BLaER1 treated with 17β-estradiol and CSF1 and Interleukin-3, amounts not matched to agents 10 nM and 100 nM (cell line): Measurements from ENCODE around the gene AAGAB.

ENCODE experiments used
- H3K27ac ChIP-seq, 11 experiments: shearing (Covaris generic); formaldehyde crosslinking; 2 replicates each; pipeline ENCODE4 v1.8.1; 2022
- H3K27me3 ChIP-seq, 11 experiments: shearing (Covaris generic); formaldehyde crosslinking; 2 replicates each; pipeline ENCODE4 v1.8.1; 2022
- H3K36me3 ChIP-seq, 11 experiments: shearing (Covaris generic); formaldehyde crosslinking; 2 replicates each; pipeline ENCODE4 v1.8.1; 2022
- H3K4me1 ChIP-seq, 10 experiments: shearing (Covaris generic); formaldehyde crosslinking; 2 replicates each; pipeline ENCODE4 v1.8.1; 2022
- H3K4me2 ChIP-seq, 11 experiments: shearing (Covaris generic); formaldehyde crosslinking; 2 replicates each; pipeline ENCODE4 v1.8.1; 2022
- H3K4me3 ChIP-seq, 10 experiments: shearing (Covaris generic); formaldehyde crosslinking; 2 replicates each; pipeline ENCODE4 v1.8.1; 2022
- H3K9ac ChIP-seq, 11 experiments: shearing (Covaris generic); formaldehyde crosslinking; 2 replicates each; pipeline ENCODE4 v1.8.1; 2022
- H3K9me3 ChIP-seq, 11 experiments: shearing (Covaris generic); formaldehyde crosslinking; replicated peaks in 1 of 11; 2 replicates each; pipeline ENCODE4 v1.8.1; 2022
- H4K20me1 ChIP-seq, 11 experiments: shearing (Covaris generic); formaldehyde crosslinking; 2 replicates each; pipeline ENCODE4 v1.8.1; 2022
- Cebpa-rat ChIP-seq, 11 experiments: shearing (Covaris generic); IDR thresholded peaks; 2 replicates each; pipeline ENCODE4 v1.8.1; 2022

The AAGAB gene

DNA sequence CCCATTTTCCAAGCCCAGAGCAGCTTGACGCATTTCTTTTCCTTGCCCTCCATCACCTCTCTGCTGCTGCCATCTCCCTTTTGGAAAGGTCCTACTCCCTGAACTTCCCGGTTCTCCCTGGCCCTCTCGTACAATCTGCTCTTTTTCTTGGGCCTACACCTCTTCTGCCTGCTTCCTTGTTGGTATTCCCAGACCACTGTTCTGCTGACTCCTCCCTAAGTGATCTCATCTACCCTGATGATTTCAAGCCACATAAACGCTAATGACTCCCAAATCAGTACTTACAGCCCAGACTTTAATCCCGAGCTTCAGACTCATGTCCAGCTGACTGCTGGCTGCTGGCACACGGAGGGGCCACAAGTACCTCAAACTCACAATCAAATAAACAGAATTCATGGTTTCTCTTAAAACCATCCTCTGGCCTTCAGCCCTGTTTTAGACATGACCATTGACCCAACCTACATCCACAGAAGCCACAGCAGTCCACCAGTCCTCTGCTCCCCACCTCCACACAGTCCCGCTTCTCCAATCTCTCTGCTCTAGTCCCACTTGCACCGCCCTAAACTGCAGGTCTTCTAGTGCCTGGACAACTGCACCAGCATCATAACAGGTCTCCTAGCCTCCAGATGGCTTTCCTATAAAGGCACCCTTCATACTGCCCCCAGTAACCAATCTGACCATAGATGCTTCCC lies 57.6 kb downstream of the AAGAB start:
- H3K36me3 ChIP-seq, result peaks cover 24 to 46% (median 41%) of the 10 kb centered on the region in 11 experiments

DNA sequence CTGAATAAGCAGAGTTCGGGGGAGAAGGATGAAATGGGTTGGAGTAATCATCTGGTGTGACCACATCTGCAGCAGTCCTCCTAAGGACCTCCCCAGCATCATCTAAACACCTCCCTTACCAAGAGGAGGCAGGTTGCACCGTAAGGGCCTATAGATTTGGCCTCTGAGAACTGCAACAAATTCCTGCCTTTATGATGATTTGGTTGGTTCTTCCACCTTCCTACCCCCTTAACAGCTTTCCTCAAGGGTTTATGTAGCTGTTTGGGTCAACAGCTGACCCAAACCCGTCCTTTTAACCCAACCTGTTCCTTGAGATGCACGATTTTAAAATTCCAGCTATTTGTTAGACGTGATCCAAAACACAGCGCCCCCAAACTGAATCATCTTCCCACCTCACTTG lies 58.2 kb downstream of the AAGAB start:
- Histone ChIP-seq H3K4me2 (no peak overlapping the region), H3K4me3 (no peak overlapping the region), H3K9me3 (no peaks in the 10 kb centered on the region), H3K27ac (0 out of 22 replicates have a peak overlapping the region, but pooled peaks of 2 of the 11 experiments have one; percentile 15 to 17), H4K20me1 (peaks cover 0 to 64% (median 6%) of the 10 kb centered on the region in 11 experiments; a peak in 8 of 22 replicates), H3K9ac (no peak overlapping the region), H3K27me3 (no peaks in the 10 kb centered on the region), H3K4me1 (peaks cover 0 to 43% (median 22%) of the 10 kb centered on the region in 10 experiments; a peak in 16 of 20 replicates), H3K36me3 (peaks cover 30 to 47% (median 44%) of the 10 kb centered on the region in 11 experiments)
- TF ChIP-seq Cebpa-rat (IDR thresholded peaks at IDR 0.05), result no peak

More for the DNA sequence above, 57.6 kb downstream of the AAGAB start:
- Histone ChIP-seq H3K4me2 (no peak overlapping the region), H3K27ac (peak overlapping the region in 3 of 11 experiments; percentile 15 to 33 (median 17); a peak in 1 of 22 replicates), H3K4me3 (no peak overlapping the region), H3K9ac (no peak overlapping the region), H3K4me1 (peaks cover 0 to 49% (median 27%) of the 10 kb centered on the region in 10 experiments; a peak in 16 of 20 replicates), H3K27me3 (no peaks in the 10 kb centered on the region), H4K20me1 (peaks cover 0 to 63% (median 6%) of the 10 kb centered on the region in 11 experiments; a peak in 8 of 22 replicates), H3K9me3 (no peaks in the 10 kb centered on the region)
- no peak for TF ChIP-seq Cebpa-rat (IDR thresholded peaks at IDR 0.05)

DNA sequence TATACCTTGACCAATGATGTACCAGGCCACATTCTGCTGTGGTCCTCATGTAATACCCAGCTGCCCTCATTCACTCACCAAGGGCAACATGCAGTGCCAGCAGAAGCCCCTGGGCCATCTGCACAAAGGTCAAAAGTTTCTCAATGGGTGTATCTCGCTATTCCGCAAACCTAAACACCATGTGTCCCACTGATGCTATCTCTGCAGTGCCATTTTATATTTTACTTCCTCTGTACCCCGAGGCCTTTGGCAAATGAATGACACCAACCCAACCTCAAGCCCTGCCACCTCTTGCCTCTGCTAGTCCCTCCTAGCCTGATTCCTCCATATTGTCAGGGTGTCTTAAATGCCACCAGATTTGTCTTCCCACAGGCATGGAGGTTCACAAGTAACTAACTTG lies 59.2 kb downstream of the AAGAB start:
- no peak overlapping the region for H3K9ac ChIP-seq
- no peaks in the 10 kb centered on the region for H3K9me3 ChIP-seq
- no peak overlapping the region for H3K27ac ChIP-seq
- no peak for TF ChIP-seq Cebpa-rat (IDR thresholded peaks at IDR 0.05)
- H3K4me2 ChIP-seq, result no peak overlapping the region
- peaks cover 39 to 56% (median 53%) of the 10 kb centered on the region in 11 experiments for H3K36me3 ChIP-seq
- H3K4me3 ChIP-seq, result no peak overlapping the region
- H4K20me1 ChIP-seq, result peaks cover 0 to 71% (median 6%) of the 10 kb centered on the region in 11 experiments; a peak in 8 of 22 replicates
- H3K4me1 ChIP-seq, result peaks cover 0 to 34% (median 13%) of the 10 kb centered on the region in 10 experiments; a peak in 16 of 20 replicates
- H3K27me3 ChIP-seq, result no peaks in the 10 kb centered on the region

DNA sequence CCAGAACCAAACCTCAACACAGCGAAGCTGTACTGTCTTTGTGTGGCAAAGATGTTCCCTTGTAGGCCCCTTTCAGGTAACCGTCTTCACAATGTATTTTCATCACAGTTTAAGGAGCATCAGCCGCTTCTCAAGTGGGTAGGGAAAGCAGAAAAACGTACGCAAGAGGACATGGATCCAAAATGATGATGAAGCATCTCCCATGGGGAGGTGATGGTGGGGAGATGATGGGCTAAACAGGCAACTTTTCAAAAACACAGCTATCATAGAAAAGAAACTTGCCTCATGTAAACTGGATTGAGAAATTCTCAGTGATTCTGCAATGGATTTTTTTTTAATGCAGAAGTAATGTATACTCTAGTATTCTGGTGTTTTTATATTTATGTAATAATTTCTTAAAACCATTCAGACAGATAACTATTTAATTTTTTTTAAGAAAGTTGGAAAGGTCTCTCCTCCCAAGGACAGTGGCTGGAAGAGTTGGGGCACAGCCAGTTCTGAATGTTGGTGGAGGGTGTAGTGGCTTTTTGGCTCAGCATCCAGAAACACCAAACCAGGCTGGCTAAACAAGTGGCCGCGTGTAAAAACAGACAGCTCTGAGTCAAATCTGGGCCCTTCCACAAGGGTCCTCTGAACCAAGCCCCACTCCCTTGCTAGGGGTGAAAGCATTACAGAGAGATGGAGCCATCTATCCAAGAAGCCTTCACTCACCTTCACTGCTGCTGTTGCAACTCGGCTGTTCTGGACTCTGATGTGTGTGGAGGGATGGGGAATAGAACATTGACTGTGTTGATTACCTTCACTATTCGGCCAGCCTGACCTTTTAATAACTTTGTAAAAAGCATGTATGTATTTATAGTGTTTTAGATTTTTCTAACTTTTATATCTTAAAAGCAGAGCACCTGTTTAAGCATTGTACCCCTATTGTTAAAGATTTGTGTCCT lies 60.0 kb downstream of the AAGAB start:
- no peak overlapping the region for H3K4me2 ChIP-seq
- no peaks in the 10 kb centered on the region for H3K9me3 ChIP-seq
- H3K9ac ChIP-seq, result no peak overlapping the region
- peaks cover 0 to 79% (median 13%) of the 10 kb centered on the region in 11 experiments; a peak in 11 of 22 replicates for H4K20me1 ChIP-seq
- TF ChIP-seq Cebpa-rat (IDR thresholded peaks at IDR 0.05), result no peak
- H3K4me1 ChIP-seq, result peaks cover 0 to 25% (median 4%) of the 10 kb centered on the region in 10 experiments; a peak in 12 of 20 replicates
- no peaks in the 10 kb centered on the region for H3K27me3 ChIP-seq
- H3K36me3 ChIP-seq, result peaks cover 48 to 64% (median 61%) of the 10 kb centered on the region in 11 experiments
- H3K4me3 ChIP-seq, result no peak overlapping the region
- H3K27ac ChIP-seq, result no peak overlapping the region; a peak in 1 of 22 replicates

DNA sequence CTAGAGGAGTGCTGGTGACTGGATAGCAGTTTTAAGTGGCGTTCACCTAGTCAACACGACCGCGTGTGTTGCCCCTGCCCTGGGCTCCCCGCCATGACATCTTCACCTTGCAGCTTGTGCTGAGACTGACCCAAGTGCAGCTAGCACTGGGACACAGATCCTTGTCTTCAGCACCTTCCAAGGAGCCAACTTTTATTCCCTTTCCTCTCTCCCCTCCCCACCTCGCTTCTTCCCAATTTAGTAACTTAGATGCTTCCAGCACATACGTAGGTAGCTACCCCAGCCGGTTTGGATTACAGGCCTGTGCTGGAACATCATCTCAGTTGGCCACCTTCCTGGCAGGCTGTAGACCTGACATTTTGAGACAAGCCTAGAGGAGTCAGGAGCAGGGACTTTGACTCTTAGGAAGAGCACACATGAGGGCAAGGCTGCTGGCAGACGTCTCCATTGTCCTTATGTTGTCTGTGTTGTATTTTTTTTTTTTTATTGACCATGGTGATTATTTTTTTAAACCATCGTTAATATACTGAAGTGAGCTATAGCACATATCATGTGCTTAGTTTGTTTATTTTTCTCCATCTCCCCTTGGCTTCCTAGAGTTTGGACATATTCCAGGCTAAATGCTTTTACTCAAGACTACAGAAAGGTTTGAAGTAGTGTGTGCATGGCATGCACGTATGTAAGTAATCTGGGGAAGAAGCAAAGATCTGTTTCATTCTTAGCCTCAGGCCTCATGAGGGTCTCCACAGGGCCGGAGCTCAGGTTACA lies 61.1 kb downstream of the AAGAB start:
- Histone ChIP-seq H3K4me1 (peaks cover 0 to 15% (median 0%) of the 10 kb centered on the region in 10 experiments; a peak in 7 of 20 replicates), H3K9me3 (no peaks in the 10 kb centered on the region), H3K27me3 (no peaks in the 10 kb centered on the region), H3K4me2 (no peak overlapping the region), H3K27ac (no peak overlapping the region), H4K20me1 (peaks cover 0 to 82% (median 23%) of the 10 kb centered on the region in 11 experiments; a peak in 11 of 22 replicates), H3K4me3 (no peak overlapping the region), H3K9ac (no peak overlapping the region), H3K36me3 (peaks cover 58 to 75% (median 71%) of the 10 kb centered on the region in 11 experiments)
- TF ChIP-seq Cebpa-rat (IDR thresholded peaks at IDR 0.05), result no peak

DNA sequence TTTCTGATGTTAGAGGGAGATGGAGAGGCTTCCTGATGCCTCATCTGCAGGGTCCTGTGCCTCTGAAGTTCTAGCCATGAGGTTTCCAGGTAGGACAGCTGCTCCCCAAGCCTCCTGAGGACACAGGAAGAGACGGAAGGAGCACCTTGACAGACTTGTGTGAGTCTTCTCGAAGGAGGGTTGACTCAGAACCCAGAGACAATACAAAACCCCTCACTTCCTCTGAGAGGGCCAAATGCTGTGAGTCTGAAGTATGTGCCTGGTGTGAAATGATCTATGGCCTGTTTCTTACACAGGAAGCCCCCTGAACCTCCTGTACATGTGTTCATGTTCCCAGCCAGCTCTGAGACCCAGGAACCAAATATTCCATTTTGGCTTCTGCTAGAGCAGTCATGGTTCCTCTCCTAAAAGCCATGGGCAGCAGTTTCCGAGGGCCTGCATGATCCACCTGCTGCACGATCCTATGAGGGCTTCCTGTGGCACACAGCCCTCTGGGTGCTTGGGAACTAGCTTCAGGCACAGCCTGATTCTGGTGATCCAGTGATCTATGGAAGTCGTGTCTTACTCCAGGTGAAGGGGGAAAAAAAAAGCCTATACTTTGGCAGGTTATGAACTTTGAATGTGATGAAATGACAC lies 62.2 kb downstream of the AAGAB start:
- TF ChIP-seq Cebpa-rat (IDR thresholded peaks at IDR 0.05), result no peak
- Histone ChIP-seq H3K4me3 (no peak overlapping the region), H3K9ac (no peak overlapping the region), H3K27ac (no peak overlapping the region; a peak in 1 of 22 replicates), H3K4me2 (no peak overlapping the region), H4K20me1 (peaks cover 0 to 88% (median 29%) of the 10 kb centered on the region in 11 experiments; a peak in 11 of 22 replicates), H3K9me3 (no peaks in the 10 kb centered on the region), H3K36me3 (peaks cover 69 to 86% (median 82%) of the 10 kb centered on the region in 11 experiments), H3K4me1 (0 out of 20 replicates have a peak, but pooled peaks cover 0 to 8% (median 0%) of the 10 kb centered on the region in 10 experiments), H3K27me3 (no peaks in the 10 kb centered on the region)

DNA sequence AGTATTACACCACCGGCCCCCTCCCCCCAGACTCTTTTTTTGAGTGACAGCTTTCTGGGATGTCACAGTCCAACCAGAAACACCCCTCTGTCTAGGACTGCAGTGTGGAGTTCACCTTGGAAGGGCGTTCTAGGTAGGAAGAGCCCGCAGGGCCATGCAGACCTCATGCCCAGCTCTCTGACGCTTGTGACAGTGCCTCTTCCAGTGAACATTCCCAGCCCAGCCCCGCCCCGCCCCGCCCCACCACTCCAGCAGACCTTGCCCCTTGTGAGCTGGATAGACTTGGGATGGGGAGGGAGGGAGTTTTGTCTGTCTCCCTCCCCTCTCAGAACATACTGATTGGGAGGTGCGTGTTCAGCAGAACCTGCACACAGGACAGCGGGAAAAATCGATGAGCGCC lies 63.6 kb downstream of the AAGAB start:
- Histone ChIP-seq H3K27ac (no peak overlapping the region), H3K4me2 (no peak overlapping the region), H3K9ac (no peak overlapping the region), H3K4me3 (no peak overlapping the region), H3K27me3 (no peaks in the 10 kb centered on the region), H3K36me3 (peaks cover 81 to 100% (median 97%) of the 10 kb centered on the region in 11 experiments), H3K4me1 (peaks cover 1 to 13% (median 9%) of the 10 kb centered on the region in 10 experiments), H3K9me3 (no peaks in the 10 kb centered on the region), H4K20me1 (peaks cover 0 to 90% (median 38%) of the 10 kb centered on the region in 11 experiments; a peak in 15 of 22 replicates)
- no peak for TF ChIP-seq Cebpa-rat (IDR thresholded peaks at IDR 0.05)

DNA sequence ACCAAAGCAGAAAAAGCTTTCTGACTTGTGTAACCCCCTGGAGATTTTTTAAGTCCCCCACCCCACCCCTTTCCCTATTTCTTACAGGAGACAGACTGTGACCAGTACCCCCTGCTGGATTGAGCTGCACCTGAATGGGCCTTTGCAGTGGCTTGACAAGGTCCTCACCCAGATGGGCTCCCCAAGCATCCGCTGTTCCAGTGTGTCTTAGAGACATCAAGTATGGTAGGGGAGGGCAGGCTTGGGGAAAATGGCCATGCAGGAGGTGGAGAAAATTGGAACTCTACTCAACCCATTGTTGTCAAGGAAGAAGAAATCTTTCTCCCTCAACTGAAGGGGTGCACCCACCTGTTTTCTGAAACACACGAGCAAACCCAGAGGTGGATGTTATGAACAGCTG lies 64.1 kb downstream of the AAGAB start:
- no peak overlapping the region for H3K27ac ChIP-seq
- H3K4me3 ChIP-seq, result no peak overlapping the region
- no peaks in the 10 kb centered on the region for H3K9me3 ChIP-seq
- no peak overlapping the region for H3K4me2 ChIP-seq
- peaks cover 6 to 17% (median 14%) of the 10 kb centered on the region in 10 experiments for H3K4me1 ChIP-seq
- TF ChIP-seq Cebpa-rat (IDR thresholded peaks at IDR 0.05), result no peak
- no peak overlapping the region for H3K9ac ChIP-seq
- no peaks in the 10 kb centered on the region for H3K27me3 ChIP-seq
- peaks cover 85 to 100% (median 100%) of the 10 kb centered on the region in 11 experiments for H3K36me3 ChIP-seq
- peaks cover 0 to 94% (median 43%) of the 10 kb centered on the region in 11 experiments; a peak in 16 of 22 replicates for H4K20me1 ChIP-seq
